ENCODE results near the gene CKM. TPM values are rescaled to one million over a fixed set of nuclear protein-coding genes. Genes with fewer than 3 reads are reported as not detected.

CKM gene
- polyA plus RNA-seq, 4 donors, result 0.09 to 30.5 (median 14.4) TPM

DNA sequence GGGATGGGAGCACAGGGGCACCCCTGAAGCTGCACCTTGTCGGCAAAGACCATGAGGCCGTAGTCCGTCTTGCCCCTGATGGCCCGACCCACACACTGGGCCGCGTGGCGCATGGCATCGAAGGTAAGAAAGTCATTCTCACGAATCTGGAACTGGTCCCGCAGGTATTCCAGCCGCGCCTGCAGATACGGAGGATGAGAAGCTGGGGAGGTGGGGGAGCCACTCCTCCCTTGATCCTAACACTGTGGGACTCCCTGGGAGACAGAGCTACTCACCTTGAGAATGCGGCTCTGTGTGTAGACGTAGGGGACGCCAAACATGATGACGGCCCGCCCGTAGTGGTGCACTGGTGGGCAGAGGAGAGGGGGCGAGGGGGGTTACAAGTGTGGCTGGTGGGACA lies 29.8 kb upstream of the CKM start:
- 88 to 93% (median 92%) methylated on average over 16 to 20 of the region's 20 CpGs for WGBS, 3 donors
- FAIRE-seq (no peak), DNase-seq (no peak)
- H3K9me3 ChIP-seq (ENCODE audit: control insufficient read depth in 2 of 2, insufficient read depth in 1 of 2, low read depth in 1 of 2, low read length in 1 of 2), result peaks cover 0 to 3% of the 10 kb centered on the region in 2 donors
- no peak overlapping the region for H3K27ac ChIP-seq (ENCODE audit: low read depth in 1 of 3, low read length in 2 of 3)
- peaks cover 0 to 78% (median 6%) of the 10 kb centered on the region in 3 donors for H3K36me3 ChIP-seq (ENCODE audit: control insufficient read depth in 3 of 3, insufficient read depth in 2 of 3, low read depth in 1 of 3, low read length in 3 of 3)
- no peaks in the 10 kb centered on the region for H3K4me1 ChIP-seq (ENCODE audit: control insufficient read depth in 3 of 3, insufficient read depth in 2 of 3, low read depth in 1 of 3, low read length in 2 of 3)
- no peak overlapping the region for H3K4me3 ChIP-seq (ENCODE audit: low read depth in 1 of 3, low read length in 3 of 3)
- H3K27me3 ChIP-seq (ENCODE audit: control insufficient read depth in 3 of 3, insufficient read depth in 3 of 3, low read length in 3 of 3), result peaks cover 0 to 3% (median 0%) of the 10 kb centered on the region in 3 donors

DNA sequence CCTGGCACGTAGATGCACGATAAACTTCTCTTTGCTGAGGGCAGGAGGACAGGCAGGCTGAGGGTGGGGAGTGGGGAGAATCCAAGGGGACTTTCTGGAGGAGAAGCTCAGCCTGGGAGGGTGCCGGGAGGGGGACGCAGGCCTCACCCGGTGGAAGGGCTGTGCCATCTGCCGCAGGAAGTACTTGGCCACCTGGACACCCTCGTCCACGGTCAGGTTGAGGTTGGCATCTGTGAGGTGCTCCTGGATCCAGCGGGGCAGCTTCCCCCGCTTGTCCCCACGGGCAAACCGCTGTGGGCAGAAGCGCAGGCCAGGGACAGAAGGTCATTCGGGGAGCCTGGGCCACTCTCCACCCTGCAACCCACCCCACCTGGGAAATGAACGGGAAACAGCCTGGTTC lies 29.4 kb upstream of the CKM start:
- H3K36me3 ChIP-seq (ENCODE audit: control insufficient read depth in 3 of 3, insufficient read depth in 2 of 3, low read depth in 1 of 3, low read length in 3 of 3), result peaks cover 0 to 74% (median 6%) of the 10 kb centered on the region in 3 donors
- FAIRE-seq (no peak), DNase-seq (no peak)
- H3K27ac ChIP-seq (ENCODE audit: low read depth in 1 of 3, low read length in 2 of 3), result no peak overlapping the region
- 87 to 89% (median 89%) methylated on average over 12 to 15 of the region's 15 CpGs for WGBS, 3 donors
- H3K27me3 ChIP-seq (ENCODE audit: control insufficient read depth in 3 of 3, insufficient read depth in 3 of 3, low read length in 3 of 3), result peaks cover 0 to 7% (median 0%) of the 10 kb centered on the region in 3 donors
- H3K9me3 ChIP-seq (ENCODE audit: control insufficient read depth in 2 of 2, insufficient read depth in 1 of 2, low read depth in 1 of 2, low read length in 1 of 2), result peaks cover 0 to 3% of the 10 kb centered on the region in 2 donors
- H3K4me1 ChIP-seq (ENCODE audit: control insufficient read depth in 3 of 3, insufficient read depth in 2 of 3, low read depth in 1 of 3, low read length in 2 of 3), result no peaks in the 10 kb centered on the region
- H3K4me3 ChIP-seq (ENCODE audit: low read depth in 1 of 3, low read length in 3 of 3), result no peak overlapping the region

DNA sequence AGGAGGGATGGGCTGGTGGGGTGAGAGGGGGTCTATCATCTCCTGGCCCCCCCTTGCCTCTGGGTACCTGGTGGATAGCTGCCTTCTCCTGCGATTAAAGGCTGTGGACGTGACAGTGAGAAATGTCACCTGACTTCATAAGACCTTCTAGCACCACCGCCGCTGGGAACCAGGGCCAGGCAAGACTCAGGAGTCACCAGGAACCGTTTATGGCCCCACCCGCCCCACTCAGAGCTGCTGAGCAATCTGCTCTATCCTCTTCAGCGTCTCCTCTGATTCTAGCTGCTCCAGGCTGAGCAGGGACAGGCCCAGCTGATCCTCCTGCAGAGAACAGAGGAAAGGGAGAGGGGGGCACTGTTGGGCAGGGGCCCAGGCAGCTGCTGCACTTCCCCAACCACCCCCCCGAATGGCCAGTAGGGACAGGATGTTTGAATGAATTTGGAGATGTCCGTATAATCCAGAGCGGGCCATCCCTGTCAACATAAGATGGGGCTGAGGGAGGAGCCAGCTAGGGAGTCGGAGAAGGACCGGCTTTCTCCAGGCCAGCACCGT lies 28.8 kb upstream of the CKM start:
- WGBS, 3 donors, result 79 to 80% (median 79%) methylated on average over 13 of the region's 13 CpGs
- H3K9me3 ChIP-seq (ENCODE audit: control insufficient read depth in 2 of 2, insufficient read depth in 1 of 2, low read depth in 1 of 2, low read length in 1 of 2), result peaks cover 0 to 3% of the 10 kb centered on the region in 2 donors
- no peak for DNase-seq
- H3K36me3 ChIP-seq (ENCODE audit: control insufficient read depth in 3 of 3, insufficient read depth in 2 of 3, low read depth in 1 of 3, low read length in 3 of 3), result peaks cover 0 to 68% (median 6%) of the 10 kb centered on the region in 3 donors
- H3K27ac ChIP-seq (ENCODE audit: low read depth in 1 of 3, low read length in 2 of 3), result no peak overlapping the region
- H3K27me3 ChIP-seq (ENCODE audit: control insufficient read depth in 3 of 3, insufficient read depth in 3 of 3, low read length in 3 of 3), result peaks cover 0 to 12% (median 0%) of the 10 kb centered on the region in 3 donors
- FAIRE-seq, result no peak
- H3K4me1 ChIP-seq (ENCODE audit: control insufficient read depth in 3 of 3, insufficient read depth in 2 of 3, low read depth in 1 of 3, low read length in 2 of 3), result no peaks in the 10 kb centered on the region
- H3K4me3 ChIP-seq (ENCODE audit: low read depth in 1 of 3, low read length in 3 of 3), result no peak overlapping the region

DNA sequence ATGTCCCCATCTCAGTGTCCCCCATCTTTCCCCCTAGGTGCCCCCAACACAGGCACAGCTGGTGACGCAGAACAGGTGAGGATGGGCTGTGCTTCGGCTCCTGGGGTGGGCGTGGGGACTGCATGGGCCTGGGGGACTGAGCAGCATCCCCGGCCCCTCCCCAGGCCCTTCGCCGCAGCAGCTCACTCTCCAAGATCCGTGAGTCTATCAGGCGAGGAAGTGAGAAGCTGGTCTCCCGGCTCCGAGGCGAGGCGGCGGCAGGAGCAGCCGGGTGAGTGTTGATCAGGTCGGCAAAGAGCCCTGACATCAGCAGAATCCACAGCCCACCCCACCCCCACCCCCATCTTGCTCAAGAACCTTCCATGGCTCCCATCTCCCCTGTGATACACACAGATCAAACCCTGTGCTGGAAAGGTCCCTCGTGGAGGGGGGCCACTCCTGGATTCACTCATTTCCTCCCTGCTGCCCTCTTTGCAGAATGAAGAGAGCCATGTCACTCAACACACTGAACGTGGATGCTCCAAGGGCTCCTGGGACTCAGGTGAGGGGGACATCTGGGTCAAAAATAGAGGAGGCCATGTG lies 27.9 kb upstream of the CKM start:
- DNase-seq (no peak), FAIRE-seq (no peak)
- 85 to 90% (median 89%) methylated on average over 17 of the region's 17 CpGs for WGBS, 3 donors
- Histone ChIP-seq H3K9me3 (ENCODE audit: control insufficient read depth in 2 of 2, insufficient read depth in 1 of 2, low read depth in 1 of 2, low read length in 1 of 2) (peaks cover 0 to 3% of the 10 kb centered on the region in 2 donors), H3K27ac (ENCODE audit: low read depth in 1 of 3, low read length in 2 of 3) (no peak overlapping the region), H3K4me3 (ENCODE audit: low read depth in 1 of 3, low read length in 3 of 3) (no peak overlapping the region), H3K27me3 (ENCODE audit: control insufficient read depth in 3 of 3, insufficient read depth in 3 of 3, low read length in 3 of 3) (peaks cover 0 to 21% (median 0%) of the 10 kb centered on the region in 3 donors), H3K4me1 (ENCODE audit: control insufficient read depth in 3 of 3, insufficient read depth in 2 of 3, low read depth in 1 of 3, low read length in 2 of 3) (no peaks in the 10 kb centered on the region), H3K36me3 (ENCODE audit: control insufficient read depth in 3 of 3, insufficient read depth in 2 of 3, low read depth in 1 of 3, low read length in 3 of 3) (peaks cover 0 to 60% (median 6%) of the 10 kb centered on the region in 3 donors)

DNA sequence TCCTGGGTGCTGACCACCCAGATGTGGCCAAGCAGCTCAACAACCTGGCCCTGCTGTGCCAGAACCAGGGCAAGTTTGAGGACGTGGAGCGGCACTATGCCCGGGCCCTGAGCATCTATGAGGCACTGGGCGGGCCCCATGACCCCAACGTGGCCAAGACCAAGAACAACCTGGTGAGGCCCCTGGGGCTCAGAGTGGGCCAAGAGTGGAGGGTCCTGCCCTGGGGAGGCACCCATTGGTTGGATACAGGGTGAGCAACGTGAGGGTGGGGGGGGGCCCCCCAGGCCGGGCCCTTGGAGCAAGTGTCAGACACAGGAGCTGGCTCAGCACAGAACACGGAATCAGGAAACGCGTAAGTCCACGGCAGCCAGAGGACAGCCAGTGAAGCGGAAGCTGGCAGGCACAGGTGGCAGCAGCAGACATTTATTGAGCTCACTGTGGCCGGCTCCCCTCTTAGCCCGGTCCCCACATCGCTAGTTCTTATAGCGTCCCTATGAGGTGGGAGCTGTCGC lies 26.8 kb upstream of the CKM start:
- FAIRE-seq (no peak), DNase-seq (no peak)
- H3K27me3 ChIP-seq (ENCODE audit: control insufficient read depth in 3 of 3, insufficient read depth in 3 of 3, low read length in 3 of 3), result peaks cover 4 to 31% (median 4%) of the 10 kb centered on the region in 3 donors
- H3K4me3 ChIP-seq (ENCODE audit: low read depth in 1 of 3, low read length in 3 of 3), result no peak overlapping the region
- WGBS, 3 donors, result 84 to 89% (median 87%) methylated on average over 13 to 17 of the region's 17 CpGs
- no peaks in the 10 kb centered on the region for H3K4me1 ChIP-seq (ENCODE audit: control insufficient read depth in 3 of 3, insufficient read depth in 2 of 3, low read depth in 1 of 3, low read length in 2 of 3)
- peaks cover 0 to 51% (median 6%) of the 10 kb centered on the region in 3 donors for H3K36me3 ChIP-seq (ENCODE audit: control insufficient read depth in 3 of 3, insufficient read depth in 2 of 3, low read depth in 1 of 3, low read length in 3 of 3)
- H3K27ac ChIP-seq (ENCODE audit: low read depth in 1 of 3, low read length in 2 of 3), result no peak overlapping the region
- no peaks in the 10 kb centered on the region for H3K9me3 ChIP-seq (ENCODE audit: control insufficient read depth in 2 of 2, insufficient read depth in 1 of 2, low read depth in 1 of 2, low read length in 1 of 2)

DNA sequence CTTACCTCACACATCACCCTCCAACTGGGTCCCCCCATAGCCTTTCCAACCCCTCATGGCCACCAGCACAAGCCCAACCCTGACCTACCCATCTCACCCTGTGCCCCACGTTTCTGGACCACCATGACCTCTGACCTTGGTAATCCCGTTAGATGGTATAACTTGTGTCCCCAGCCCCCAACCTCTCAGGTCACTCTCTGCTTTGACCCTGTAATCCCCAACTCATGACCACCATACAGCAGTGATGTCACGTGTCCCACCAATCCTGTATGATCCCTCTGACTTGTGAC lies 26.4 kb upstream of the CKM start:
- Histone ChIP-seq H3K27me3 (ENCODE audit: control insufficient read depth in 3 of 3, insufficient read depth in 3 of 3, low read length in 3 of 3) (peaks cover 4 to 32% (median 4%) of the 10 kb centered on the region in 3 donors), H3K4me1 (ENCODE audit: control insufficient read depth in 3 of 3, insufficient read depth in 2 of 3, low read depth in 1 of 3, low read length in 2 of 3) (no peaks in the 10 kb centered on the region), H3K27ac (ENCODE audit: low read depth in 1 of 3, low read length in 2 of 3) (no peak overlapping the region), H3K9me3 (ENCODE audit: control insufficient read depth in 2 of 2, insufficient read depth in 1 of 2, low read depth in 1 of 2, low read length in 1 of 2) (no peaks in the 10 kb centered on the region), H3K36me3 (ENCODE audit: control insufficient read depth in 3 of 3, insufficient read depth in 2 of 3, low read depth in 1 of 3, low read length in 3 of 3) (peaks cover 0 to 47% (median 6%) of the 10 kb centered on the region in 3 donors), H3K4me3 (ENCODE audit: low read depth in 1 of 3, low read length in 3 of 3) (no peak overlapping the region)
- DNase-seq, result no peak
- 45 to 55% (median 53%) methylated on average over 3 of the region's 3 CpGs for WGBS, 3 donors
- no peak for FAIRE-seq

DNA sequence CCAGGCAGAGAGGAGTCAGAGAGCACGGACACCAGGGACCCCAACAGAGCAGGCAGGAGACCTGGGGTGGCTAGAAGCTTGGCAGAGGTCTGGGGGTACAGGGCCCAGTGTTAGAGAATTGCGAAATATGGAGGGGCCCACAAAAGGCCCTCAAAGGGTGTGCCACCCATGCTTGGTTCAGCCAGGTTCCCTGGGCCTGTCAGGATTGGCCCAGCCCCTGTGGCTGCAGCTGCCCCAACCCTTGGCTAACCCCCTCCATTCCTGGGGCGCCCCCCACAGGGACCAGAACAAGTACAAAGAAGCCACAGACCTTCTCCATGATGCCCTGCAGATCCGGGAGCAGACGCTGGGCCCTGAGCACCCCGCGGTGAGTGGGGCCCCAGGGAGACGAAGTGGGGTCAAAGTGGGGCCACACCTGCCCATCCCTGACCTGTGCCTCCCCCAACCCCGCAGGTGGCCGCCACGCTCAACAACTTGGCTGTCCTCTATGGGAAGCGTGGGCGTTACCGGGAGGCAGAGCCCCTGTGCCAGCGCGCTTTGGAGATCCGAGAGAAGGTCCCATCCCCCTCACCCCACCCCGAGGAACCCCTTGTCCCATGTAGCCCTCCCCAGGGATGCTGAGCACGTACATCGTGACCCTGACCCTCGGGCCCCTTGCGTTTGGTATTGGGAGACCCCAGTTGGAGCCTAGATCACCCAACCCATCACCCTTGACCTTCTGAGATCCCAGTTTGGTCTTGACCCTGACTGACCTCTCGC lies 25.9 kb upstream of the CKM start:
- no peaks in the 10 kb centered on the region for H3K4me1 ChIP-seq (ENCODE audit: control insufficient read depth in 3 of 3, insufficient read depth in 2 of 3, low read depth in 1 of 3, low read length in 2 of 3)
- H3K27ac ChIP-seq (ENCODE audit: low read depth in 1 of 3, low read length in 2 of 3), result no peak overlapping the region
- H3K27me3 ChIP-seq (ENCODE audit: control insufficient read depth in 3 of 3, insufficient read depth in 3 of 3, low read length in 3 of 3), result peaks cover 4 to 35% (median 4%) of the 10 kb centered on the region in 3 donors
- H3K9me3 ChIP-seq (ENCODE audit: control insufficient read depth in 2 of 2, insufficient read depth in 1 of 2, low read depth in 1 of 2, low read length in 1 of 2), result no peaks in the 10 kb centered on the region
- H3K4me3 ChIP-seq (ENCODE audit: low read depth in 1 of 3, low read length in 3 of 3), result no peak overlapping the region
- FAIRE-seq (no peak), DNase-seq (no peak)
- WGBS, 3 donors, result 60 to 77% (median 64%) methylated on average over 20 to 23 of the region's 23 CpGs
- H3K36me3 ChIP-seq (ENCODE audit: control insufficient read depth in 3 of 3, insufficient read depth in 2 of 3, low read depth in 1 of 3, low read length in 3 of 3), result peaks cover 0 to 43% (median 6%) of the 10 kb centered on the region in 3 donors

DNA sequence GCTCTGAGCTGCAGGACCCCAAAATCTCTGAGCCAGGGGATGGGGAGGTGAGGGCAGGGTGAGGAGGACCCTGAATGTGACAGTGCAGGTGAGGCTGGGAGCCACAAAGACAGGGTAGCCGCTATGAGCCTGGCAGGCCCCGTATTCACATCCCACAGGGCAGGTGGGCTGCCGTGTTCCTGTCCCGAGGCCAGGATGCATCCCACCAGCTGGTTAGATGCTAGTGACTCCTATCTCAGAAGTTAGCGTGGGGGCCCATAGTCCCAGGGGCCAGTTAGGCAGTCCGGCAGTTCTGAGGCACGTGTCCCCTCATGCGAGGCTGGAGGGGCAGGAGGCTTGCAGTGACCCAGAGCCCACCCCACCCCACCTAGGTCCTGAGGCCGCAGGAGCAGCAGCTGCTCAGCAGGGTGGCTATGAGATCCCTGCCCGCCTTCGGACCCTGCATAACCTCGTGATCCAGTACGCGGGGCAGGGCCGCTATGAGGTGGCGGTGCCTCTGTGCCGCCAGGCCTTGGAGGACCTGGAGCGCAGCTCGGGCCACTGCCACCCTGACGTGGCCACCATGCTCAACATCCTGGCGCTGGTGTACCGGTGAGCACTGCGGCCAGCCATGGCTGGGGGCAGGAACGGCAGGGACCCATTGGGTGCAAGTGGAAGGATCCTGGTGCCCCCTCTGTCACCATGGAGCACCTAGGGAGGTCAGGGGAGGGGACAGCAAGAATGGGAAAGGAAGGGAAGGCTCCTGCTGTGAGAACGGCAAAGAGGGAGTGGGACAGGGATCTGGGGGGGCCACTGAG lies 25.1 kb upstream of the CKM start:
- no peak overlapping the region for H3K27ac ChIP-seq (ENCODE audit: low read depth in 1 of 3, low read length in 2 of 3)
- no peak overlapping the region for H3K4me3 ChIP-seq (ENCODE audit: low read depth in 1 of 3, low read length in 3 of 3)
- H3K4me1 ChIP-seq (ENCODE audit: control insufficient read depth in 3 of 3, insufficient read depth in 2 of 3, low read depth in 1 of 3, low read length in 2 of 3), result no peaks in the 10 kb centered on the region
- no peaks in the 10 kb centered on the region for H3K9me3 ChIP-seq (ENCODE audit: control insufficient read depth in 2 of 2, insufficient read depth in 1 of 2, low read depth in 1 of 2, low read length in 1 of 2)
- DNase-seq (no peak), FAIRE-seq (no peak)
- H3K36me3 ChIP-seq (ENCODE audit: control insufficient read depth in 3 of 3, insufficient read depth in 2 of 3, low read depth in 1 of 3, low read length in 3 of 3), result peaks cover 0 to 36% (median 6%) of the 10 kb centered on the region in 3 donors
- peaks cover 4 to 38% (median 4%) of the 10 kb centered on the region in 3 donors for H3K27me3 ChIP-seq (ENCODE audit: control insufficient read depth in 3 of 3, insufficient read depth in 3 of 3, low read length in 3 of 3)
- 65 to 76% (median 75%) methylated on average over 25 of the region's 25 CpGs for WGBS, 3 donors
